Psoas muscle (tissue), 8 donors: ENCODE measurements around the gene TBL1XR1. TPM values are rescaled to one million over a fixed set of nuclear protein-coding genes. Genes with fewer than 3 reads are reported as not detected.
A peak's percentile ranks its signal among the peaks of the same experiment; 100 is the strongest.

Experiments
- ATAC-seq, 4 donors: fragments of 200-7000 bp; cut with Tn5 transposase; one replicate each; pipeline ENCODE4 v1.9.1; 2020; ENCODE audit warnings: moderate library complexity in 3 of 4, mild to moderate bottlenecking in 2 of 4
- DNase-seq, 2 donors: peaks; one replicate each; pipeline ENCODE4 v3.0.0-alpha.2; 2020
- H3K27ac ChIP-seq: fragments of 200-600 bp; one replicate; pipeline ENCODE4 v1.8.0; 2022
- H3K27me3 ChIP-seq, 3 donors: fragments of 200-600 bp in 1 of 3; one replicate each; pipeline versions ENCODE4 v1.6.1 to v1.8.0; 2013 to 2022; ENCODE audit warnings: low read length in 2 of 3, mild to moderate bottlenecking in 2 of 3, moderate library complexity in 1 of 3; ENCODE audit not compliant: insufficient read depth in 3 of 3
- H3K36me3 ChIP-seq, 2 donors: fragments of 200-600 bp in 1 of 2; one replicate each; pipeline versions ENCODE4 v1.6.1 to v1.8.0; 2013 to 2022; ENCODE audit warnings: low read depth in 1 of 2, mild to moderate bottlenecking in 1 of 2, moderate library complexity in 1 of 2; ENCODE audit not compliant: insufficient read depth in 1 of 2
- H3K4me1 ChIP-seq: fragments of 200-600 bp; one replicate; pipeline ENCODE4 v1.8.0; 2022
- H3K4me3 ChIP-seq: fragments of 200-600 bp; one replicate; pipeline ENCODE4 v1.8.0; 2022; ENCODE audit warnings: mild to moderate bottlenecking
- H3K9me3 ChIP-seq: fragments of 200-600 bp; one replicate; pipeline ENCODE4 v1.8.0; 2022
- CTCF ChIP-seq: fragments of 200-600 bp; IDR thresholded peaks from one replicate; pipeline ENCODE4 v1.8.0; 2022; ENCODE audit warnings: antibody characterized with exemption
- WGBS, 3 donors: extraction: QIAGEN DNeasy Blood & Tissue Kit; methylation state at CpG; one replicate each; pipeline versions ENCODE4 v1.1.6 to v1.1.7; 2013; 5-methylcytosine and 5-hydroxymethylcytosine counted together
- intact Hi-C, 2 donors: fragments of 100-400 bp; cut with DNase I; formaldehyde crosslinking; loops; one replicate each; pipeline versions ENCODE4 v1.11.0 to v1.14.2; 2022
- polyA plus RNA-seq, 3 donors: library from polyadenylated mRNA; stranded (reverse); fragments of 200-250 nt; gene quantifications; one replicate each; pipeline ENCODE4 v1.2.3, GENCODE V29; 2013
- total RNA-seq, 4 donors: library from RNA; stranded (reverse); fragmentation: NEBNext Ultra II Directional in 2 of 4; extraction: Animal tissue kit (Norgen Biotek cat#: 25700) in 2 of 4; gene quantifications; one replicate each; pipeline versions ENCODE4 v1.2.1 to v1.2.4, GENCODE V29; 2021 to 2023
- donor health status: healthy with polysubstance abuse.
- donor health status: DM: no; HTN: no; CAD: no; lungs with moderate emphysema.
- donor health status: Bipolar disorder and iron deficiency.
- donor health status: healthy.
- donor health status: DM: yes; HTN: yes; CAD: no.
- donor health status: DM: no; HTN: no; CAD: no.
- donor health status: DM: no; HTN: no; CAD: no.
- donor health status: DM: yes; HTN: yes; CAD: no.

TBL1XR1 gene
- total and polyA plus RNA-seq, 7 donors: 7.3 to 97.4 (median 58.6) TPM

- Histone ChIP-seq H3K4me1 (peaks cover 15% of the 10 kb centered on the region), H3K27ac (peak overlapping the region; percentile 97), H3K4me3 (no peak overlapping the region), H3K36me3 (no peaks in the 10 kb centered on the region), H3K9me3 (no peaks in the 10 kb centered on the region), H3K27me3 (no peaks in the 10 kb centered on the region)
- ATAC-seq (no peak), DNase-seq (no peak)
- 72 to 81% (median 76%) methylated on average over 6 of the region's 6 CpGs for WGBS, 3 donors
- intact Hi-C loops: loop anchor here (5.0 to 10.0 kb wide), 5 partner anchors 93 to 576 kb away; no protein-coding TSS in a partner anchor
- no peak for TF ChIP-seq CTCF
Measured at GRCh38 chr3:177199206-177199760, 2.0 kb upstream of the TBL1XR1 start.

- ATAC-seq (peak; percentile 74 to 81 (median 76)), DNase-seq (peak; percentile 71 to 83)
- H3K27ac ChIP-seq: peak overlapping the region; percentile 97
- H3K27me3 ChIP-seq: no peaks in the 10 kb centered on the region
- H3K9me3 ChIP-seq: no peaks in the 10 kb centered on the region
- peaks cover 19% of the 10 kb centered on the region for H3K4me1 ChIP-seq
- TF ChIP-seq CTCF: no peak
- 2 to 4% (median 2%) methylated on average over 45 to 57 of the region's 57 CpGs for WGBS, 3 donors
- no peaks in the 10 kb centered on the region for H3K36me3 ChIP-seq
- intact Hi-C loops: loop anchor here (1.0 to 10.0 kb wide), 7 partner anchors 94 to 577 kb away; no protein-coding TSS in a partner anchor
- H3K4me3 ChIP-seq: peak overlapping the region; percentile 89
Measured at GRCh38 chr3:177197727-177198460, 612 bp upstream of the TBL1XR1 start.

- WGBS, 3 donors: 1% methylated on average over 29 to 43 of the region's 43 CpGs
- Histone ChIP-seq H3K27me3 (no peaks in the 10 kb centered on the region), H3K9me3 (no peaks in the 10 kb centered on the region), H3K4me1 (peaks cover 21% of the 10 kb centered on the region), H3K4me3 (peak overlapping the region; percentile 89), H3K27ac (peak overlapping the region; percentile 97), H3K36me3 (no peaks in the 10 kb centered on the region)
- DNase-seq: no peak
- peak in 2 of 4 donors; percentile 0 to 25 for ATAC-seq
- intact Hi-C loops: loop anchor here (1.0 to 10.0 kb wide), 7 partner anchors 96 to 578 kb away; no protein-coding TSS in a partner anchor
- TF ChIP-seq CTCF: no peak
Measured at GRCh38 chr3:177196456-177197040, 734 bp downstream of the TBL1XR1 start.

- H3K27ac ChIP-seq: peak overlapping the region; percentile 97
- 0% methylated on average over 10 of the region's 10 CpGs for WGBS, 3 donors
- peaks cover 26% of the 10 kb centered on the region for H3K4me1 ChIP-seq
- no peak for ATAC-seq
- intact Hi-C loops: loop anchor here (5.0 to 10.0 kb wide), 5 partner anchors 96 to 579 kb away; no protein-coding TSS in a partner anchor
- peak overlapping the region; percentile 89 for H3K4me3 ChIP-seq
- no peaks in the 10 kb centered on the region for H3K36me3 ChIP-seq
- H3K27me3 ChIP-seq: no peaks in the 10 kb centered on the region
- DNase-seq: no peak
- no peak for TF ChIP-seq CTCF
- no peaks in the 10 kb centered on the region for H3K9me3 ChIP-seq
Measured at GRCh38 chr3:177196008-177196455, 1.2 kb downstream of the TBL1XR1 start.
